SK-N-SH (cell line): Measurements from ENCODE around the gene TIMM22. TPM values are rescaled to one million over a fixed set of nuclear protein-coding genes. Genes with fewer than 3 reads are reported as not detected.

Source experiments
- CTCF ChIA-PET: fragments of 300-600, 350-600 bp; formaldehyde crosslinking; extraction: SDS; loops from one replicate; lab custom pipeline; 2021; lab: Yijun Ruan, JAX
- POLR2A ChIA-PET: fragments of 350-600 bp; sonication (Branson Sonifier 250); formaldehyde crosslinking; extraction: SDS; loops from one replicate; lab custom pipeline; 2020; ENCODE audit warnings: antibody characterized with exemption, inconsistent platforms; lab: Yijun Ruan, JAX
- DNase-seq: peaks from one replicate; pipeline ENCODE4 v3.0.0; 2012
- H2AFZ ChIP-seq: fragments of 200-600 bp; sonication (generic); 2 replicates; pipeline ENCODE4 v1.8.1; 2016; ENCODE audit warnings: antibody characterized with exemption, mild to moderate bottlenecking, low read depth
- H3F3A ChIP-seq: fragments of 200-600 bp; sonication (generic); replicated peaks from 2 replicates; pipeline ENCODE3; 2016; ENCODE audit warnings: antibody characterized with exemption, mild to moderate bottlenecking; ENCODE audit not compliant: insufficient read depth
- H3K27ac ChIP-seq, 2 experiments: fragments of 200-500 bp in 1 of 2; fragments of 200-600 bp in 1 of 2; sonication (Bioruptor generic) in 1 of 2; sonication (generic), shearing (Covaris generic) in 1 of 2; 2 replicates each; pipeline versions ENCODE4 v1.5.1 to v1.6.1; 2014 to 2016; ENCODE audit warnings: low read depth in 2 of 2, inconsistent platforms in 1 of 2, low read length in 1 of 2, mild to moderate bottlenecking in 1 of 2, mixed read lengths in 1 of 2
- H3K27me3 ChIP-seq: fragments of 200-600 bp; sonication (generic), shearing (Covaris generic); 2 replicates; pipeline ENCODE4 v1.6.1; 2016; ENCODE audit warnings: mixed run types; ENCODE audit not compliant: insufficient read depth
- H3K36me3 ChIP-seq, 2 experiments: fragments of 200-500 bp in 1 of 2; fragments of 200-600 bp in 1 of 2; sonication (Bioruptor generic) in 1 of 2; sonication (generic) in 1 of 2; replicated peaks in 1 of 2; 2 replicates each; pipeline versions ENCODE3 to v1.5.1; 2014 to 2016; ENCODE audit warnings: low read length in 1 of 2, mild to moderate bottlenecking in 1 of 2; ENCODE audit not compliant: insufficient read depth in 2 of 2, control insufficient read depth in 1 of 2
- H3K4me1 ChIP-seq, 2 experiments: fragments of 200-500 bp in 1 of 2; fragments of 200-600 bp in 1 of 2; sonication (Bioruptor generic) in 1 of 2; sonication (generic), shearing (Covaris generic) in 1 of 2; 2 replicates each; pipeline versions ENCODE4 v1.5.1 to v1.6.1; 2014 to 2016; ENCODE audit warnings: low read depth in 1 of 2, low read length in 1 of 2, mixed run types in 1 of 2; ENCODE audit not compliant: insufficient read depth in 2 of 2, control insufficient read depth in 1 of 2
- H3K4me2 ChIP-seq: fragments of 200-600 bp; sonication (generic), shearing (Covaris generic); 2 replicates; pipeline ENCODE4 v1.6.1; 2017; ENCODE audit warnings: mixed run types
- H3K4me3 ChIP-seq, 2 experiments: fragments of 200-500 bp in 1 of 2; fragments of 200-600 bp in 1 of 2; sonication (Bioruptor generic) in 1 of 2; sonication (generic), shearing (Covaris generic) in 1 of 2; 2 replicates each; pipeline versions ENCODE4 v1.5.1 to v1.8.1; 2014 to 2016; ENCODE audit warnings: low read depth in 2 of 2, inconsistent platforms in 1 of 2, low read length in 1 of 2, mild to moderate bottlenecking in 1 of 2, mixed read lengths in 1 of 2, moderate library complexity in 1 of 2
- H3K79me2 ChIP-seq: fragments of 200-600 bp; sonication (generic); 2 replicates; pipeline ENCODE4 v1.8.1; 2017; ENCODE audit warnings: mild to moderate bottlenecking; ENCODE audit not compliant: insufficient read depth
- H3K9ac ChIP-seq: fragments of 200-600 bp; sonication (generic); 2 replicates; pipeline ENCODE4 v1.6.1; 2017; ENCODE audit warnings: mixed run types
- H3K9me2 ChIP-seq: fragments of 200-600 bp; sonication (generic); 2 replicates; pipeline ENCODE4 v1.6.1; 2017; ENCODE audit warnings: mixed run types
- H3K9me3 ChIP-seq: fragments of 200-600 bp; sonication (generic); 2 replicates; pipeline ENCODE4 v1.6.1; 2017; ENCODE audit warnings: mixed run types, mild to moderate bottlenecking, moderate library complexity
- H4K20me1 ChIP-seq: fragments of 200-600 bp; sonication (generic); 2 replicates; pipeline ENCODE4 v1.6.1; 2017; ENCODE audit warnings: mild to moderate bottlenecking, mixed run types; ENCODE audit not compliant: insufficient read depth
- CHD2 ChIP-seq: fragments of 150-350 bp; IDR thresholded peaks from 2 replicates; pipeline ENCODE4 v1.6.1; 2018; ENCODE audit warnings: low read length; ENCODE audit not compliant: partially characterized antibody
- ELF1 ChIP-seq: IDR thresholded peaks from 2 replicates; pipeline ENCODE4 v1.4.0; 2012
- EP300 ChIP-seq, 2 experiments: IDR thresholded peaks; 2 replicates each; pipeline versions ENCODE4 v1.4.0 to v1.6.1; 2012; ENCODE audit warnings: borderline replicate concordance in 1 of 2, low read depth in 1 of 2, low read length in 1 of 2
- EZH2phosphoT487 ChIP-seq: fragments of 200-600 bp; sonication (generic); IDR thresholded peaks from 2 replicates; pipeline ENCODE4 v1.6.1; 2017; ENCODE audit warnings: low read depth, mixed run types, mild to moderate bottlenecking, antibody characterized with exemption, moderate library complexity, borderline replicate concordance
- FOXM1 ChIP-seq: IDR thresholded peaks from 2 replicates; pipeline ENCODE4 v1.4.0; 2012; ENCODE audit warnings: low read depth, mild to moderate bottlenecking
- JUND ChIP-seq: IDR thresholded peaks from 2 replicates; pipeline ENCODE4 v1.4.0; 2012
- MXI1 ChIP-seq: IDR thresholded peaks from 2 replicates; pipeline ENCODE4 v1.6.1; 2012; ENCODE audit warnings: mild to moderate bottlenecking, low read depth, low read length, improper control_type of control experiment
- NFIC ChIP-seq: IDR thresholded peaks from 2 replicates; pipeline ENCODE4 v1.4.0; 2012; ENCODE audit warnings: borderline replicate concordance
- NRF1 ChIP-seq: IDR thresholded peaks from 2 replicates; pipeline ENCODE4 v1.6.1; 2012; ENCODE audit warnings: low read depth, mild to moderate bottlenecking, low read length
- POLR2AphosphoS5 ChIP-seq: IDR thresholded peaks from 2 replicates; pipeline ENCODE4 v1.6.1; 2012; ENCODE audit warnings: low read depth, low read length
- RCOR1 ChIP-seq: fragments of 150-350 bp; IDR thresholded peaks from 2 replicates; pipeline ENCODE4 v1.6.1; 2017; ENCODE audit warnings: antibody characterized with exemption, low read length
- RFX5 ChIP-seq: IDR thresholded peaks from 2 replicates; pipeline ENCODE4 v1.6.1; 2012; ENCODE audit warnings: mild to moderate bottlenecking, improper control_type of control experiment, low read length
- SIN3A ChIP-seq: IDR thresholded peaks from 2 replicates; pipeline ENCODE4 v1.6.1; 2012; ENCODE audit warnings: low read depth, mild to moderate bottlenecking, low read length, moderate library complexity, borderline replicate concordance
- TCF12 ChIP-seq: IDR thresholded peaks from 2 replicates; pipeline ENCODE4 v1.4.0; 2012
- TEAD4 ChIP-seq: IDR thresholded peaks from 2 replicates; pipeline ENCODE4 v1.4.0; 2012; ENCODE audit warnings: mild to moderate bottlenecking, borderline replicate concordance; ENCODE audit not compliant: insufficient read depth
- YY1 ChIP-seq: IDR thresholded peaks from 2 replicates; pipeline ENCODE4 v1.4.0; 2012; ENCODE audit warnings: low read depth, mild to moderate bottlenecking
- WGBS: methylation state at CpG from one replicate; pipeline ENCODE4 v1.1.6; 2017; ENCODE audit warnings: low lambda C conversion rate; 5-methylcytosine and 5-hydroxymethylcytosine counted together
- polyA plus RNA-seq, 3 experiments: library from polyadenylated mRNA; depleted of rRNA; stranded (reverse); fragments of >200 nt; gene quantifications; 2 replicates each; pipeline ENCODE4 v1.2.3, GENCODE V29; 2012
- TF ChIP-seq, protein P1 (sequence below): IDR thresholded peaks from 2 replicates; pipeline ENCODE4 v1.4.0; 2012; ENCODE audit warnings: low read depth, borderline replicate concordance
- TF ChIP-seq, protein P2 (sequence below): fragments of 150-350 bp; IDR thresholded peaks from 2 replicates; pipeline ENCODE4 v1.6.1; 2017; ENCODE audit warnings: antibody characterized with exemption, low read length, low read depth, borderline replicate concordance
- TF ChIP-seq, protein P3 (sequence below): IDR thresholded peaks from 2 replicates; pipeline ENCODE4 v1.4.0; 2012; ENCODE audit warnings: low read depth, borderline replicate concordance
- TF ChIP-seq, protein P4 (sequence below): IDR thresholded peaks from 2 replicates; pipeline ENCODE4; 2012
- TF ChIP-seq, protein P5 (sequence below): fragments of 150-350 bp; IDR thresholded peaks from 2 replicates; pipeline ENCODE4 v1.6.1; 2016; ENCODE audit warnings: mild to moderate bottlenecking, low read depth, low read length

The TIMM22 gene
- polyA plus RNA-seq, 1 of the 3 experiments (the other 2 are of a cell fraction) = 9.9 TPM

DNA sequence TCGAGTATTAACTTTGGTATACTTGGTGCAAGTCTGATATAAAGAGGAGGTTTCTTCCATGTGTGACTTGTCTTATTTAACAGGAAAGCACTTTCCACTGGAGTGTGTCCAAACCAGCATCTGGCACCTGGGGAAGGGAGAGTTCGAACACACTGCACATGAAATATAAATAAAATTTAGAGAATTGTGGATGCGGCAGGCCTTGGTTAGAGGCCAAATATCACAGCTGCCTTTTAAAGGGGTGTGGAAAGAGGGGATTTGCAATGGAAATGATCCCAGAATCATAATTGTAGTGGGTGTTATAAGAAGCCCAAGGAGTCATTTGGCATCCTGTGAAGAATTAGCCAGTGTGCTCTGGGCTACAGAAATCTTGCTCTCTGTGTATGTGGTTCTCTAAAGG lies 13.0 kb upstream of the TIMM22 start:
- WGBS = 58% methylated on average over 3 of the region's 3 CpGs
- no peak overlapping the region for H3K9ac ChIP-seq
- H3K27me3 ChIP-seq = no peaks in the 10 kb centered on the region
- H3K27ac ChIP-seq = no peak overlapping the region
- H3K36me3 ChIP-seq = no peaks in the 10 kb centered on the region
- ChIA-PET POLR2A (no interaction called here), CTCF (interaction anchor here (1.3 to 3.3 kb wide), 4 partner anchors 12 to 201 kb away, joined by 3 to 13 read pairs (median 6); partner anchors contain the start of genes GLOD4, MRM3 and TIMM22)
- DNase-seq = no peak
- peaks cover 0 to 3% of the 10 kb centered on the region in 2 experiments; a peak in 1 of 4 replicates for H3K4me1 ChIP-seq
- no peaks in the 10 kb centered on the region for H3F3A ChIP-seq
- H3K4me3 ChIP-seq = no peak overlapping the region
- H3K79me2 ChIP-seq = no peaks in the 10 kb centered on the region
- no peaks in the 10 kb centered on the region for H3K9me2 ChIP-seq
- no peak overlapping the region for H3K4me2 ChIP-seq
- no peaks in the 10 kb centered on the region for H4K20me1 ChIP-seq
- H3K9me3 ChIP-seq = no peaks in the 10 kb centered on the region
- H2AFZ ChIP-seq = no peak overlapping the region
- TF ChIP-seq, protein P1, sequence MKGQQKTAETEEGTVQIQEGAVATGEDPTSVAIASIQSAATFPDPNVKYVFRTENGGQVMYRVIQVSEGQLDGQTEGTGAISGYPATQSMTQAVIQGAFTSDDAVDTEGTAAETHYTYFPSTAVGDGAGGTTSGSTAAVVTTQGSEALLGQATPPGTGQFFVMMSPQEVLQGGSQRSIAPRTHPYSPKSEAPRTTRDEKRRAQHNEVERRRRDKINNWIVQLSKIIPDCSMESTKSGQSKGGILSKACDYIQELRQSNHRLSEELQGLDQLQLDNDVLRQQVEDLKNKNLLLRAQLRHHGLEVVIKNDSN = no peak
- TF ChIP-seq TEAD4 = no peak
- TF ChIP-seq EZH2phosphoT487 = no peak
- no peak for TF ChIP-seq TCF12
- TF ChIP-seq SIN3A = no peak
- TF ChIP-seq FOXM1 = no peak
- TF ChIP-seq EP300 (IDR thresholded peaks at IDR 0.05; ENCODE audit: borderline replicate concordance in 1 of 2, low read depth in 1 of 2, low read length in 1 of 2) = no peak
- no peak for TF ChIP-seq NFIC
- no peak for TF ChIP-seq CHD2
- TF ChIP-seq, protein P2, sequence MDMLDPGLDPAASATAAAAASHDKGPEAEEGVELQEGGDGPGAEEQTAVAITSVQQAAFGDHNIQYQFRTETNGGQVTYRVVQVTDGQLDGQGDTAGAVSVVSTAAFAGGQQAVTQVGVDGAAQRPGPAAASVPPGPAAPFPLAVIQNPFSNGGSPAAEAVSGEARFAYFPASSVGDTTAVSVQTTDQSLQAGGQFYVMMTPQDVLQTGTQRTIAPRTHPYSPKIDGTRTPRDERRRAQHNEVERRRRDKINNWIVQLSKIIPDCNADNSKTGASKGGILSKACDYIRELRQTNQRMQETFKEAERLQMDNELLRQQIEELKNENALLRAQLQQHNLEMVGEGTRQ = no peak
- TF ChIP-seq, protein P3, sequence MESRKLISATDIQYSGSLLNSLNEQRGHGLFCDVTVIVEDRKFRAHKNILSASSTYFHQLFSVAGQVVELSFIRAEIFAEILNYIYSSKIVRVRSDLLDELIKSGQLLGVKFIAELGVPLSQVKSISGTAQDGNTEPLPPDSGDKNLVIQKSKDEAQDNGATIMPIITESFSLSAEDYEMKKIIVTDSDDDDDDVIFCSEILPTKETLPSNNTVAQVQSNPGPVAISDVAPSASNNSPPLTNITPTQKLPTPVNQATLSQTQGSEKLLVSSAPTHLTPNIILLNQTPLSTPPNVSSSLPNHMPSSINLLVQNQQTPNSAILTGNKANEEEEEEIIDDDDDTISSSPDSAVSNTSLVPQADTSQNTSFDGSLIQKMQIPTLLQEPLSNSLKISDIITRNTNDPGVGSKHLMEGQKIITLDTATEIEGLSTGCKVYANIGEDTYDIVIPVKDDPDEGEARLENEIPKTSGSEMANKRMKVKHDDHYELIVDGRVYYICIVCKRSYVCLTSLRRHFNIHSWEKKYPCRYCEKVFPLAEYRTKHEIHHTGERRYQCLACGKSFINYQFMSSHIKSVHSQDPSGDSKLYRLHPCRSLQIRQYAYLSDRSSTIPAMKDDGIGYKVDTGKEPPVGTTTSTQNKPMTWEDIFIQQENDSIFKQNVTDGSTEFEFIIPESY = no peak
- TF ChIP-seq RCOR1 = no peak
- TF ChIP-seq ELF1 = no peak

DNA sequence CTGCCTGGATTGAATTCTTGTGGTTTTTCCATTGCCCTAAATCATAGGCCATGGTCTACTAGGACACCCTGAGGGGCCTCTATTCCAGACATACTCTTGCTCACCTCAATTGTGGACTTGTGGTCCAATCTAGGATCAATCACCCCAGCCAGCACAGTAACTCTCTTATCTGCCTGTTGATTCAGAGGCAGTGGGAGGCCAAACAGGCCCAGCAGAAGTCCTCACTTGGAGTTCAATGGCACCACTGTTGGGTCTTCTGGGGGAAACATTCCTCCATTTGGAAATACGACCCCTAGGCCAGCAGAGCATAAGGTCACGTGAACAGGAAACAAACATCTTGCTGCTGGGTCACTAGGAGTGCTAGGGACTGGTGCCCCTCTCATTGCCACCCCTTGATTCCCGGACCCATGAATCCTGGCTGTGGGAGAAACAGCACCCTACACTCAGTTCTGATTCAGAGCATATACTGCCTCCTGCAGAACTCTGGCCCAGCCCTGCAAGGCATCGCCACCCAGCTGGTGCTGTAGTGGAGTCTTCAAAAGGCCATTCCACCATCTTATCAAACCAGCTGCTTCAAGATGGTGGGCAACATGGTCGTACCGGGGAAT lies 10.5 kb upstream of the TIMM22 start:
- no peak overlapping the region for H3K9ac ChIP-seq
- H3K9me2 ChIP-seq = no peaks in the 10 kb centered on the region
- H3K4me2 ChIP-seq = no peak overlapping the region
- H3K9me3 ChIP-seq = no peaks in the 10 kb centered on the region
- H3F3A ChIP-seq = no peaks in the 10 kb centered on the region
- H3K27ac ChIP-seq = no peak overlapping the region
- ChIA-PET CTCF (interaction anchor here (1.0 to 3.3 kb wide), 2 partner anchors 10 to 574 kb away, joined by 3 to 13 read pairs; partner anchors contain the start of gene TIMM22), POLR2A (no interaction called here)
- H4K20me1 ChIP-seq = no peaks in the 10 kb centered on the region
- WGBS = 80% methylated on average over 6 of the region's 6 CpGs
- no peaks in the 10 kb centered on the region for H3K36me3 ChIP-seq
- no peak overlapping the region for H2AFZ ChIP-seq
- H3K79me2 ChIP-seq = no peaks in the 10 kb centered on the region
- TF ChIP-seq, protein P4, sequence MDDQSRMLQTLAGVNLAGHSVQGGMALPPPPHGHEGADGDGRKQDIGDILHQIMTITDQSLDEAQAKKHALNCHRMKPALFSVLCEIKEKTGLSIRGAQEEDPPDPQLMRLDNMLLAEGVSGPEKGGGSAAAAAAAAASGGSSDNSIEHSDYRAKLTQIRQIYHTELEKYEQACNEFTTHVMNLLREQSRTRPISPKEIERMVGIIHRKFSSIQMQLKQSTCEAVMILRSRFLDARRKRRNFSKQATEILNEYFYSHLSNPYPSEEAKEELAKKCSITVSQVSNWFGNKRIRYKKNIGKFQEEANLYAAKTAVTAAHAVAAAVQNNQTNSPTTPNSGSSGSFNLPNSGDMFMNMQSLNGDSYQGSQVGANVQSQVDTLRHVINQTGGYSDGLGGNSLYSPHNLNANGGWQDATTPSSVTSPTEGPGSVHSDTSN = no peak
- TF ChIP-seq YY1 (no peak), TCF12 (no peak), RCOR1 (no peak), MXI1 (no peak), TEAD4 (no peak), SIN3A (no peak), POLR2AphosphoS5 (no peak), RFX5 (no peak), JUND (no peak), EZH2phosphoT487 (no peak), NRF1 (no peak)
- TF ChIP-seq, protein P5, sequence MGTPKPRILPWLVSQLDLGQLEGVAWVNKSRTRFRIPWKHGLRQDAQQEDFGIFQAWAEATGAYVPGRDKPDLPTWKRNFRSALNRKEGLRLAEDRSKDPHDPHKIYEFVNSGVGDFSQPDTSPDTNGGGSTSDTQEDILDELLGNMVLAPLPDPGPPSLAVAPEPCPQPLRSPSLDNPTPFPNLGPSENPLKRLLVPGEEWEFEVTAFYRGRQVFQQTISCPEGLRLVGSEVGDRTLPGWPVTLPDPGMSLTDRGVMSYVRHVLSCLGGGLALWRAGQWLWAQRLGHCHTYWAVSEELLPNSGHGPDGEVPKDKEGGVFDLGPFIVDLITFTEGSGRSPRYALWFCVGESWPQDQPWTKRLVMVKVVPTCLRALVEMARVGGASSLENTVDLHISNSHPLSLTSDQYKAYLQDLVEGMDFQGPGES = no peak
- TF ChIP-seq, protein P2 = no peak
- no peaks in the 10 kb centered on the region for H3K4me1 ChIP-seq
- no peak for DNase-seq
- no peaks in the 10 kb centered on the region for H3K27me3 ChIP-seq
- no peak overlapping the region for H3K4me3 ChIP-seq
